HG02884 (cell line): ENCODE measurements around the gene IFT43.
"Not testable (repeated sequence)": the region's sequence is repeated elsewhere in the genome, so short reads cannot be mapped to it uniquely, and the experiment has no call there.

Experiments used
- ATAC-seq: cut with Tn5 transposase; IDR thresholded peaks from one replicate; pipeline ENCODE4 v1.9.1; 2021; ENCODE audit warnings: mild to moderate bottlenecking, moderate library complexity; ENCODE audit not compliant: unreplicated experiment

Gene IFT43

GRCh38 chr14:76009627-76010026 is 24.1 kb downstream of the IFT43 start:
- not testable (repeated sequence) for ATAC-seq

- ATAC-seq, result no peak
Measured at GRCh38 chr14:76011930-76012329, 26.4 kb downstream of the IFT43 start.

- ATAC-seq, result no peak
Measured at GRCh38 chr14:76012354-76012753, 26.8 kb downstream of the IFT43 start.

- ATAC-seq, result no peak
Measured at GRCh38 chr14:76015191-76015590, 29.6 kb downstream of the IFT43 start.

- ATAC-seq, result no peak
Measured at GRCh38 chr14:76015668-76016067, 30.1 kb downstream of the IFT43 start.

GRCh38 chr14:76019676-76020075 is 34.1 kb downstream of the IFT43 start:
- ATAC-seq, result no peak

GRCh38 chr14:76022991-76023390 is 37.4 kb downstream of the IFT43 start:
- no peak for ATAC-seq

- no peak for ATAC-seq
Measured at GRCh38 chr14:76023757-76024156, 38.2 kb downstream of the IFT43 start.

- ATAC-seq, result no peak
Measured at GRCh38 chr14:76024211-76024907, 38.8 kb downstream of the IFT43 start.

- no peak for ATAC-seq
Measured at GRCh38 chr14:76034566-76034965, 49.0 kb downstream of the IFT43 start.

- no peak for ATAC-seq
Measured at GRCh38 chr14:76040704-76041103, 55.1 kb downstream of the IFT43 start.

GRCh38 chr14:76045773-76046172 is 60.2 kb downstream of the IFT43 start:
- ATAC-seq, result no peak

- ATAC-seq, result no peak
Measured at GRCh38 chr14:76050250-76050649, 64.7 kb downstream of the IFT43 start.

GRCh38 chr14:76050797-76051392 is 65.3 kb downstream of the IFT43 start:
- ATAC-seq, result no peak

GRCh38 chr14:76051717-76052465 is 66.3 kb downstream of the IFT43 start:
- no peak for ATAC-seq

- ATAC-seq, result no peak
Measured at GRCh38 chr14:76053572-76054355, 68.2 kb downstream of the IFT43 start.

GRCh38 chr14:76055330-76055729 is 69.8 kb downstream of the IFT43 start:
- ATAC-seq, result no peak

GRCh38 chr14:76056128-76056527 is 70.6 kb downstream of the IFT43 start:
- ATAC-seq, result no peak

GRCh38 chr14:76057914-76058313 is 72.4 kb downstream of the IFT43 start:
- no peak for ATAC-seq

GRCh38 chr14:76063327-76063726 is 77.8 kb downstream of the IFT43 start:
- ATAC-seq, result no peak

- no peak for ATAC-seq
Measured at GRCh38 chr14:76065519-76065918, 80.0 kb downstream of the IFT43 start.
